NCI-H460 (cell line): ENCODE results near the gene CARS1. TPM values are rescaled to one million over a fixed set of nuclear protein-coding genes. Genes with fewer than 3 reads are reported as not detected.

Experiments used
- DNase-seq: peaks from one replicate; pipeline ENCODE4 v3.0.0-alpha.2; 2016; ENCODE audit warnings: low read depth; ENCODE audit errors: extremely low read depth
- small RNA-seq, 2 experiments: library from RNA; depleted of rRNA; stranded (forward); fragments of <200 nt; gene quantifications; one replicate each; pipeline ENCODE3, GENCODE V24; 2014
- total RNA-seq: library from RNA; depleted of rRNA; stranded (reverse); fragments of >200 nt; shearing (Covaris generic); gene quantifications from 2 replicates; pipeline ENCODE4 v1.2.3, GENCODE V29; 2014; rRNA removed

The CARS1 gene
- total RNA-seq, 1 experiment from 2014 or later = 88.1 TPM

DNA sequence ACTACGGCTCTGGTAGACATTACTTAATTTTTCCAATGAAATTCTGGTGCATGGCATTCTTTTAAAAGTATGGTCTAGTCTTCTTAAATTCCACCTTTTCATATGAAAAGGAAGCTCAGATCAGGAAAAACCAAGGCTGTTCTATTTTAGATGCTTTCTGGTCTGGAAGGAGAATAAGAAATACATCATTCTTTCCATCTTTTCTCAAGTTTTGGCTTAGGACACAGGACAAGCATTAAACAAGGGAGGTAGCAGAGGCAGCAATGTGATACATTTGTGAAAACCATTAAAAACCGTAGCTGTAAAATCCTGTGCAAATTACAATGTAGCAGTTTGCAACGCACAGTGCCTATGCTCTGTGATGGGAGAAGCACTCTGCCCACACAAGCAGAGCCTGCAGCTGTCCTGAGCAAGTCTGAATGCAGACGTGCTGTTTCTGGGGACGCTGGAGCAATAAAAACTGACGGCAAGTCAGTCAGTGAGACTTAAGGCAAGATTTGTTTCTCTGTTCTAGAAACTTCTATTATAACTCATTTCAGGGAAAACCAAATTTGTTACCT, 88.8 kb downstream of the CARS1 start:
- no peak for DNase-seq

DNA sequence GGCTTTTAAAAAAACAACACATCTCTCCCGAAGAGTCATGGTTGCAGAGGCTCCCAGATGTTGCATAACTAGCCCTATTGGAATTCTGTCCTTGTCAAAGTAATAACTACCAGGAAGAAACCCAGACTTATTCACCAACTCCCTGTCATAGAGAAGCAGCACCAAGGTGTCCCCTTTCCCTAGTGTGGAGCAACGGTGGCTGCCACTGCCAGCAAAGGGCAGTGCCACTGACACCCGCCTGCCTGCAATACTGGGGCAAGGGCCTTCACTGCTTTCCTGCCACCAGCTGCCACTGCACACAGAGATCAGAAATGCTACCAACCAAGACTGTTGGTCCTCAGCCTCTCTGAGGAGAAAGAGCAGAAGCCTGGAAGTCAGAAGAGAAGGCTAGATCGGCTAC, 92.4 kb downstream of the CARS1 start:
- DNase-seq = no peak

DNA sequence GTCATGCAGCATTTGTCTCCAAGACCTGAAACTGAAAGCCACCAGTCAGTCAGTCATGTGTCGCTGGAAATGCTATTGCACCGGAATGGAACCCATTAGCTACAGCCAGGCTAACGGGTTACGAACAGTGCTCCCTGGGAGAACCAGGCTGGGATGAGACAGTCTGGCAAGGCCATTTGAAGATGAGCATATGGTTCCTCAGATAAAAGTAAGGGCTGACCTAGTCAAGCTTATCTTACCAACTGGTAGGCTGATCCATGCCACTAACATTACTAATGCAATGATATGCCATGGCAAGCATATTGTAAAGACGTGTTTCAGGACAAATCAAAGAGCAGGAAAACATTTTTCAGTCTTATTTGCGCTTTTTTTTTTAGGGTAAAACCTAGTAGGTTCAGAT, 93.5 kb downstream of the CARS1 start:
- no peak for DNase-seq

DNA sequence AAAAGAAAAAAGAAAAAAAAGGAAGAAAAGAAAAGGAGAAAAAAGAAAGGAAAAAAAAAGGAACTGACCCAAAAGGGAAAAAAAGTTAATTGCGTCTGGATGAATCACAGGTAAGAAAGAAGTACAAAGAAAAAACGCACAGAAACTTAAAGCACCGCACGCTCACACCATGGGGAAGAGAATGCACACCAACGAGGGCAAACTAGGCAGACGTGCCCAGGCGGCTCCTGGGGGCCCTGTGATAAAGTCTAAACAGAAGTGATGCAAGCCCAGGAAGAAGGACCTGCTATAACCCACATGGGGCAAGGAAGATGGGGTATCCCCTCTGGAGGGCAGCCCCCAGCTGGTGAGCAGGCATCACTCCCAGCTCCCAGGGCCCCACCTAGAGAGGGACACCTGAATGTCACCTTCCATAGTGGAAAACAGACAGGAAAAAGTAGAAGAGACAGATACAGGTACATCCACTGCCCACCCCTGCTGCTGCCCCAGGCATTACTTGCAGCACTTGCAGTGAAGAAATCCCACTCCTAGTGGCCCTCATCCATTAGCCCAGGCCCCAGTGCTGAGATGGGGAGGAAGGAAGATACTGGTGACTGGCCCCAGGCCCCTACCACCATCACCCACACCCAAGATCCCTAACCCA, 94.0 kb downstream of the CARS1 start:
- DNase-seq = no peak

DNA sequence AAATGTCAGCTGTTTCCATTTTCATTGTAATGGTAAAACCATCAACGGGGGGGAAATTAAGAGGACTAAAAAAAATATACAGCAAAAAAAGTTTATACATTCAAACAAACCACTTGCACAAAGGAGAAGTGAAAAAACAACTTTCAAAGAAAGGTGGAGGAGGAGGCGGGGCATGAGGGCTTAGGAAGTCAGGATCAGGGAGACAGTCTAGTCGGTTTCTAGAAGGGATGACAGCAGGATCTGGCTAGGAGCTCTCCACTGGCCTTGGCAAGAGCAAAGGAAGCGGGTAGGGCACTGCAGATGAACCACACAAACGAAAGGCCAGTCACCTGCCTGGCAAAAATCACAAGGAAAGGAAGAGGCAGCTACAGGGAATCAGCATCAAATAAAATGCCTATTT, 96.1 kb downstream of the CARS1 start:
- DNase-seq = no peak

DNA sequence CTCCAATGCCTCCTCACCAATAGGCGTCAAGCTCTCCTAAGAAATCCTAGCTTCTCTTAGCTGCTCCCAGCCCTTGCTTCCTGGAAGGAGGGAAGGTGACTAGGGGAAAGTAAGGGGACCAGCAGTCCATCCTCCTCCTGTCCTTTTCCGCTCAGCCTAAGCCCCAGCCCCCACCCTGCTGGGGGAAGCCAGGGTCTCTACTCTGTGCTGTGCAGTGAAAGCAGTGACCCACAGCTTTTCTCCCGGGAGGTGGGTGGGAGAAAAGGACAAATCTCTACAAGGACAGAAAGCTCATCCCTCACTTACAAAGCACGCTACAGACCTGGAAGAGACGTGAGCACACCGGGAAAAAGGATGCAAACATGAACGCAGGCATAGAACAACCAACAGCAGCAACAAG, 97.1 kb downstream of the CARS1 start:
- DNase-seq = no peak

DNA sequence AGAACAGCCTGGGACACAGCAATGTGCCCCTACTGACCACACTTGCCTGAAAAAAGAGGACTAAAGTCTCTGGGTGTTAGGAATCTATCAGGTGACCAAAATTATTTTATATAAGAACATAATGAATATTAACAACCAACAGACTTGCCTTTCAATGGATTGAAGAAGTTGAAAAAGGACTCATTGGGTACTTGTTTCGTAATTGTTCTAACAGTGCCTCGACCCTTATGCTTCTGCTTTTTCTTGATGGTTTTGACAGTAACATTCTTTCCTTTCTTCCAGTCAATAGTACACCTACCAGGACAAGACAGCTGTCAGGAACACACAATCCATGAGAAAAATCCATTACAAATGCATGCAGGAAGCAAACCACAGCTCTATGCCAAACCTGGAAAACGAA, 99.0 kb downstream of the CARS1 start:
- no peak for DNase-seq

DNA sequence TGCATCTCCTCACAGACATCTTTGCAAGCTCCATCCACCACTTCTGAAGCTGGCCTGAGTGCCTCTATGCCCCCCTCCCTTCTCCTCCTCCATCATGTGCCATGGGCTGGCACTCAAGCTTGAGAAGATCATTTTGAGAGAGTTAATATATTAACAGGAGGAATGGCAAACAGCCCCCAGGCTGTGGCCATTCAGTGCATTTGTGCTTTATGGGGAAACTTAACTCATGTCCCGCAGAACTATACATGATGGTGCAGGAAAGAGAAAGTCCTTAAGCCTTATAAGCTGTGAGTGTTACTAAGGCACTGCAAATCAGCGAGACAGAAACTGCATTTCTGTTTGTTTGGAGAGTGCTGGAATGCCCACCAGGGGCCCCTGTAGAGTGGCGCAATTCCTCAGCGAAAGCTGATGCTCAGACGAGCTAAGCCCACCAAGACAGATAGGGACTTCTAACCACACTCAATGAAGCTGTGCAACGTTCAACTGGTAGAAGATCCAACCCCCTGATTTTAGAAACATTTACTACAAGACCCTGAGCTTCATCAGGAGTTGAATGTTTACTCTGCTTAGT, 101.2 kb downstream of the CARS1 start:
- no peak for DNase-seq

DNA sequence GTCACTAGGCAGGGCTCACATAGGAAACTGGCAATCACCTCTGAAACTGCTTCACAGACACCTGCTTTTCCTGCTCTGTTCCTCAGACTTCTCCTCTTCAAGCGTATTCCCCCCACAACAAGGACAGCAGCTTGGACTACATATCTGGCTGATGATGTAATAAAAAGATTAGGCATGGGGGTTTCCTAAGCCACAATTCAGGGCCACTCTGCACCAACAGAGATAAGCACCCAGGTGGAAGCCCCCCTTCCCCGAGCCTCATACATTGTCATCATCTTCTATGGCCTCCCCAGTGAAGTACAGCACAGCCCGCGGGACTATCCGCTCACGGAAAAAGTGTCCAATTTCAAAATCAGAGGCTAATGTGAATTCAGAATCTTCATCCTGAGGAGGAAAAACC, 103.0 kb downstream of the CARS1 start:
- no peak for DNase-seq

DNA sequence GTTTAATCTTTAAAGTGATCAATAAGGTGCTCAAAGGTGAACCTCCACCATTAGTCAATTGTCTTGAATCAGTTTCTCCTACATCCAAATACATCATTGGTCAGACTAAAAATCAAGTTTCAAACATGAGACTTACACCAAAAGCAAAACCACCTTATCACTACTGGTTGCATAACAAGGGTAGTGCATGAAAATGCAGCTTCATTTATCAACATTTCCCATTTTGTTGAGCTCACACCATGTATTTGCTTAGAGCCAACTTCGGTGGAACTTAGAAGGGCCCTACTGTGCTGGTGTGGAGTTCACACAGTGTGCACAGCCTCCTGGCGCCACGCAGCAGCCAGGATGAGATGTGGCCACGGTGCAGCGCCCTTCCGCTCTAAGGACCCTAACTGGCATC, 104.9 kb downstream of the CARS1 start:
- DNase-seq = no peak

DNA sequence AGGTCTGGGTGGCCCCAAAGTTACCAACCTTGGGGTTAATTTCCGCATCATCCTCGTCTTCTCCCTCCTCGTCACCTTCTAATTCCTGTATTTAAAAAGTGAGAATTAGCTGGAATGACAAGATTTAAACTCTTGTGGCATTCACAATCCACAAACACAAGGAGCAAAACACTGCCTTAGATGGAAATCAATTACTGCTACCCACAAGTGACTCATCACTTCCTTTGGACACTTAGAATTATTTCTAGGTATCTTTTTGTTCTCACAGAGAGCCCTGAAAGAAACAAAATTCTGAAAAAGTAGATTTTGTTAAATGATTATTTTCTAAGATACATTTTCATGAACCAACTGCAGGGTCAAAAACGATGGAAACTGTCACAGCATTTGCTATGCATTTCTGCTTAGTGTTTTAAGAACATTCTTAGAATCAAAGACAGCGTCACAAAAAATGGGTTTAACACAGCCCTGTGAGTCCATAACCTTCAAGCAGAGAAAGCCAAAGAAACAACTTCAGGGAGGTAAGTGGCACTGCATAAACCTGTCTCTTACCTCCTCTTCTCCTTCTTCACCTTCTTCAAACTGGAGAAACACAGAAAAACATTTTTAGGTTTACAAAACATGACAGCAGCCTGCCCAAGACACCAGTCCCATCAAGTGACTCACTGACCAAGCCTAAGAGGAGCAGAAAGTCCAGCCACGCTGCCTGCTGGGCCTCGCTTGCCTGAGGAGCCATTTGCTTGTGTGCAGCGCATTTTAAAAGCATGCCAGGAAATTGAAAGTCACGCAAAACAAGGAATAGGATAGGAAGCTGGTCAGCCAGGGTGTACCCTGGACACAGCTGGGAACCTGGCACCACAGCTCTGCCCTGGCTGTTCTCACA, 105.8 kb downstream of the CARS1 start:
- no peak for DNase-seq

Small RNA genes lying within 50 kb of the gene (small RNA-seq; reads per million reads assigned to genes)
- 0 reads per million in 2 experiments for gene RNU1-91P
- gene SNORA54 = 1.00 to 3.1 reads per million in 2 experiments

Other genes starting within 250 kb of the CARS1 start
- gene CDKN1C, start 171.6 kb downstream of the CARS1 start, total RNA-seq = 0.25 and 0.32 TPM in 2 replicates
- gene PHLDA2, start 128.0 kb downstream of the CARS1 start, total RNA-seq = 5.6 and 7.7 TPM in 2 replicates
- gene NAP1L4, start 65.1 kb downstream of the CARS1 start, total RNA-seq = 65.7 and 69.7 TPM in 2 replicates
- 80.6 and 84.9 TPM in 2 replicates for gene OSBPL5, start 107.9 kb upstream of the CARS1 start, total RNA-seq
- gene MRGPRG, start 161.4 kb upstream of the CARS1 start, total RNA-seq = not detected in 2 replicates
- not detected in 2 replicates for gene MRGPRE, start 175.0 kb upstream of the CARS1 start, total RNA-seq